Islet of Langerhans (tissue), 1 donor: ENCODE data around the gene FAM117A.
A peak's percentile ranks its signal among the peaks of the same experiment; 100 is the strongest.
"Not testable (repeated sequence)": the region's sequence is repeated elsewhere in the genome, so short reads cannot be mapped to it uniquely, and the experiment has no call there.

Source experiments
- FAIRE-seq: peaks from one replicate; lab custom pipeline; 2011; peaks lifted over from hg19 to GRCh38; lab: Jason Lieb, UNC

FAM117A gene

GRCh38 chr17:49739641-49740271, 24.2 kb downstream of the FAM117A start:
- FAIRE-seq = no peak

- no peak for FAIRE-seq
These were observed 25.3 kb downstream of the FAM117A start for GRCh38 chr17:49738456-49739163.

- FAIRE-seq = no peak
These were observed 29.1 kb downstream of the FAM117A start for GRCh38 chr17:49734515-49735490.

DNA sequence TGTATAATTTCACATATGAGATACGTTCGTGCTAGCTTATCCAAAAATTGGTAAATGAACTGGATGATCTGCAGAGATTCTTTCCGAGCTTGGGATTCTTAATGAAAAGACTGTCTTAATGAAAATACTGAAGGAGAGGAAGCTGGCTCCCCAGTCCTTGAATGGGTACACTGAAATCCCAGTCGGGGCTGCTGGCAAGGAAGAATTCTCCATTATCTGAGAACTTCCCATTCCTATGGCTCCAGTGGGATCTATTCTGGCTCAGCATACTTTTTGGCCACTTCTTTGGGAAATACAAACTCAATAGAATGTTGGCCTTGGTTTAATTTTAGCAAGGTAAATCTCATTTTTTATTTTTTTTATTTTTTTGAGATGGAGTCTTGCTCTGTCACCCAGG, 32.5 kb downstream of the FAM117A start:
- no peak for FAIRE-seq

DNA sequence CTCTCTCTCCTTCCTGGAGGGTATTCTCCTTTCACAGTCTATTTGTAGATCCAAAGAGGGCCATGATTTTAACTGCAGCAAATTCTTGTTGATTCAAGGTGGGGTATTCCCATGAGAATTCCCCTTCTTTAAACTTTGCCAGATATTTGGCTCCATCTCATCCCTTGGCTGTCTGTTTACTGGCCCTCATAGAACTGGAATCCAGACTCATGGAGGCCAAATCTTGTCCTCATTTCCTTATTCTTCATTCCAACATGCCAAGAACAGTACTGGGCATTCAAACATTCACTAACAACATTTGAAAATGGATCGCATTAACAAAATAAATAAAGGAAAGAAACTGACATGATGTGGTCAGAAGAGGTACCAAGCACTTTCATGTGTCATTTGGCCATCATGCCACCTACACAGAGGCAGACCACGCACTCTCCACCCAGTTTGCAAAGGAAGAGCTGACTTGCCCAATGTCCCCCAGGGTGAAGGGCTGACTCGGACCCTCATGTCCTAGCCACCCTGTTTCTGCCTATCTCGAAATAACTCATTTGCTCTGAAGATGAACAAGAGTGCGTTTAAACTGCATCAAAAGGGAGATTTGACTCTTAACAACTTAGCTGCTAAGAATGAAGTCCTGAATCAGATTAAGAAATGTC, 33.0 kb downstream of the FAM117A start:
- FAIRE-seq = no peak

GRCh38 chr17:49730078-49730784, 33.7 kb downstream of the FAM117A start:
- peak; percentile 78 for FAIRE-seq

GRCh38 chr17:49729069-49729468, 34.9 kb downstream of the FAM117A start:
- FAIRE-seq = no peak

DNA sequence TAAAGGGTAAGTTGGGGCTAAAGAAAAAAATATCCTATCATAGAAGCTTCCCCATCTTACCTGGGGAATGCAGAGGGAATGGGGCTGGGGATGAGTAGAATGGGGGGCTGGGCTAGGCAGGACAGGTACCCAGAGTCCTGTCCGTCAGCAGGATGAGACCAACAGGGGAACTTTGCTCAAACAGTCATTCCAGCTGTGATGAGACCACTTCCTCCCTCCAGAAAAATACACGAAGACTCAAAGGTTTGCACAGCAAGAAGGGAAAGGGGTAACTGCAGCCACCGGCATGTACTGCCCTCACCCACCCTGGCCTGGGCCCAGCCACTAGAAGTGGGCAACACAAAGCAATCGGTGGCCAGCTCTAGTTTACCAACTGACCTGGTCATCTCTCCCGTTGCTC, 35.5 kb downstream of the FAM117A start:
- FAIRE-seq = no peak

DNA sequence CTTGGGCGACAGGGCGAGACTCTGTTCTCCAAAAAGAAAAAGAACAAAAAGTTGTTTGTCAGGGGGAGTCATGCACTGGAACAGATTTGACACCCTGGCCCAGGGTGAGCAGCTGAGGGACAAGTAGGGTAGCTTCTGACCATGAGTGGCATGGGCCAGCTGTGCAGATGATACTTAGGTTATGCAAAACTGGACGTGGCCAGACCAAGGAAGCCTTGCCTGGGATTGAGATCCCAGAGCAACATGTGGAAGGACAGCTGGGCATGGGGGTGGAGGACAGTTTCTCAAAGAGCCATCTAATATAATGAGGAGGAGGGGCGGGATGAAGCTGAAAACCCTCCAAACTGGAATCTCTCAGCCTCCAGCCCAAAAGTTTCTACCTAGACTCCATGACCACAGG, 36.6 kb downstream of the FAM117A start:
- no peak for FAIRE-seq

- FAIRE-seq = no peak
These were observed 38.3 kb downstream of the FAM117A start for GRCh38 chr17:49725452-49726130.

DNA sequence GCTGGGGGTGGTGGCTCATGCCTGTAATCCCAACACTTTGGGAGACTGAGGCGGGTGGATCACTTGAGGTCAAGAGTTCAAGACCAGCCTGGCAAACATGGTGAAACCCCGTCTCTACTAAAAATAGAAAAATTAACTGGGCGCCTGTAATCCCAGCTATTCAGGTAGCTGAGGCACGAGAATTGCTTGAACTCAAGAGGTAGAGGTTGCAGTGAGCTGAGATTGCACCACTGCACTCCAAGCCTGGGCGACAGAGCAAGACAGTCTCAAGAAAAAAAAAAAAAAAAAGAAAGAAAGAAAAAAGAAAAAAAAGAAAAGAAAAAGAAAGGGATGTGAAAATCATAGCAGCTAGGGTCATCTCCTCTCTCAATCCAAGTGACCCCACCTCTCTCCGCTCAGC, 39.4 kb downstream of the FAM117A start:
- not testable (repeated sequence) for FAIRE-seq

DNA sequence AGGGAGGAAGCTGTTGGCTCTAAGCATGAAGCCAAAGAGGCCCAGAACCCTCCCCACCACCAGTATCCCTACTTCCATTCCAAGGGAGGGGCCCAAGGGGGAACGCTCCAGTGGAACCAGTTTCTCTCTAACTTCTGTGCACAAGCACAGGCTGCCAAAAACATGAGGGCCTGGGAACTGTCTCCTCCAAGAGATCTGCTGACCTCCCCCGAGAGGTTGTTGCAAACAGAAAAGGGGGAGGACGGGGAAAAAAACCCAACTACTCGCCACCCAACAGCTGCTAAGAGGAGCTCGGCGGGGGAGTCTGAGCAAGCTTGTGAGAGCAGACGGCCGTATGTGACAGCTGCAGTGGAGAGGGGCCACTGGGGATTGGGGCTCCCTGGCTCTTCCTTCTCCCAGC, 40.5 kb downstream of the FAM117A start:
- no peak for FAIRE-seq

- FAIRE-seq = no peak
These were observed 41.9 kb downstream of the FAM117A start for GRCh38 chr17:49722066-49722465.

GRCh38 chr17:49717371-49717861, 46.5 kb downstream of the FAM117A start:
- FAIRE-seq = no peak

DNA sequence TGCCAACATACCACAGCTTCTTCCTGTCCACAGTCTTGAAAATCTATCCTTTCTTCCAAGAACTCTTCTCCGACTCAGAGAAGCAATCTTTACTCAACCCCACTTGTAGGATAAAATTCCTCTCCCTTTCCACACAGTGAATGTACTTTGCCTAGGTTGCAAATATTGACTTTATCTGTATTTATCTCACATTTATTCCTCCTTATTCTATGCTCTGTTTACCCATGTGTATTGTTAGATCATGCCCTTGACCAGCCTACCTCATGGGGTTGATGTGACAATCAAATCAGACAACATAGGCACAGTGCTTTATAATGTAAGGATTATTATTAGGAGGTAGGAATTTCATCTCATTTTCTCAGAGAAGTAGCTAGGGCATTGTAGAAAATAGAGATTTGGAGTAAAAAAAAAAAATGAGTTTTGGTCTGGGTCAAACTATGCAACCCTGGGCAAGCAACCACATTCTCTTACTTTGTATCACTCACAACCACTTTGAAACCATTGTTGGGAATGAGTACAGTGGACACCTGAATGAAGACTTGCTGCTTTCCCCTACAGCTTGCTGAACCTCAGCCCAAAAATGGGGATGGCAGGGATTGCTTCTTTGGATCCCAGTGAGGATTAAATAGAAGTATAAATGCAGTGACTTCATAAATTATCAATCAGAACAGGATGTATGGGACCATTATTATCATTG, 47.1 kb downstream of the FAM117A start:
- FAIRE-seq = peak; percentile 65

DNA sequence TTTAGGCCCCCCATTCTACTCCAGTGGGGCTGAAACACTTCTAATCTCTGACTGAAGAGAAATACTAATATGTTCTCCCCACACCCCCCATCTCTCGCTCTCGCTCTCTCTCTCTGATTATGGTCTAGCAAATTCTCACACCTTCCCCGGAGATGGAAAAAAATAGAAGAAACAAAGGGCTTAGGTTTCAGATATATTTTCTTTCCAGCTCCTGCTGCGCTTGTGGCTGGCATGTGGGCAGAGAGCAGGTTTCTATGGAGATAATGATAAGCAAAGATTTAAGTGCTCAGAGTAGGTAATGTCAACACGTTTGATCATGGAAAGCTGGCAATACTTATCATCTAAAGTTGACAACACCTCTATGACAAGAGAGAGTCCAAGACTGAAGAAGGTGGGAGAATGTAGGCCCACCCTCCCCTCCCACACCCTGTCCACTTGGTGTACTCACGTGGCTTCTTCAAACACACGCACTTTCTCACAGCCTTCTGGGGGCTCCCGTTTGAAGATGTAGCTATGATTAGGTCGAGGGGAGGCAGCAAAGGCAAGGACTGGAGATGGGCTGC, 48.1 kb downstream of the FAM117A start:
- FAIRE-seq = peak; percentile 100

DNA sequence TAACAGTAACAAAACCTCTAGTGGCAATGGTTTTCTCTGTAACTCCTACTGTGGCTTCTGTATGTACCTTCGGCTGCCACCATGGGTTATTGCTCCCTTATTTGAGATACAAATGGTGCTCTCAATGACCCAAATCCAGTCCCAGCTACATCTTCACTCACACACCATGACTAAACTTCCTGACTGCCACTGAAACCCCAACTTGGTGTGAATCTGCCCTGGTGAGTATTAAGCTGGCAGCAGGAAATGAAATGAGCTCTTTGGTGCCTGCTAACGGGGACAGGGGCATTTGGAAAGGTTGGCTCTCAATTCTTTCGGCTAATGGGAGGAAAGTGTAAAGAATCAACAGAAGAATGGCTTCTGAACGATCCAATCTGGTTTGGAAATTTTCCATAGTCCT, 48.7 kb downstream of the FAM117A start:
- FAIRE-seq = no peak

GRCh38 chr17:49708515-49709183, 55.3 kb downstream of the FAM117A start:
- FAIRE-seq = no peak
